Mammary epithelial cell (primary cell): ENCODE data around the gene SSX7.
"Not testable (repeated sequence)": the region's sequence is repeated elsewhere in the genome, so short reads cannot be mapped to it uniquely, and the experiment has no call there.

Experiments
- EZH2 ChIP-seq: IDR thresholded peaks from 2 replicates; pipeline ENCODE4 v1.6.1; 2012; ENCODE audit warnings: low read length, inconsistent platforms, borderline replicate concordance
- TF ChIP-seq, protein P1 (sequence below), 2 donors: IDR thresholded peaks in 1 of 2; conservative IDR thresholded peaks in 1 of 2; 2 replicates each; pipeline ENCODE4 v1.5.1; 2011 to 2012; ENCODE audit warnings: inconsistent platforms in 2 of 2, low read length in 2 of 2, mild to moderate bottlenecking in 2 of 2, control low read depth in 1 of 2, low read depth in 1 of 2; ENCODE audit not compliant: insufficient read depth in 1 of 2; ENCODE audit errors: extremely low read depth in 1 of 2

DNA sequence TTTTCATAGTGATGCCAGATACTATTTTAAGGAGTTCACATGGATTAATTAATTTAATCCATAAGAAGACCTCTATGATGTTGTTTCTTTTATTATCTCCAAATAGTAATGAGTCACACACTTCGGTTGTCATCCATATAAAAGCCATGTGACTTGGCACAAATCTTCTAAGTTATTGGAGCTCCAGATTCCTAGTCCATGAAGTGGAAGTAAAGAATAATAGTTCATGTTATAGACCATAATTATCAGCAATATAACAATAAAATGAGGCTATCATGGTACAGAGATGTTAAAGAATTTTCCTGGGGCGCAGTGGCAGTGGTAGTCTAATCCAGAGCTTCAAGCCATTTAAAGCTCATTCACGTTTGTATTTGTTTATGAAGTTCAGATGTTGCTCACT lies 26.2 kb downstream of the SSX7 start:
- TF ChIP-seq, protein P1, sequence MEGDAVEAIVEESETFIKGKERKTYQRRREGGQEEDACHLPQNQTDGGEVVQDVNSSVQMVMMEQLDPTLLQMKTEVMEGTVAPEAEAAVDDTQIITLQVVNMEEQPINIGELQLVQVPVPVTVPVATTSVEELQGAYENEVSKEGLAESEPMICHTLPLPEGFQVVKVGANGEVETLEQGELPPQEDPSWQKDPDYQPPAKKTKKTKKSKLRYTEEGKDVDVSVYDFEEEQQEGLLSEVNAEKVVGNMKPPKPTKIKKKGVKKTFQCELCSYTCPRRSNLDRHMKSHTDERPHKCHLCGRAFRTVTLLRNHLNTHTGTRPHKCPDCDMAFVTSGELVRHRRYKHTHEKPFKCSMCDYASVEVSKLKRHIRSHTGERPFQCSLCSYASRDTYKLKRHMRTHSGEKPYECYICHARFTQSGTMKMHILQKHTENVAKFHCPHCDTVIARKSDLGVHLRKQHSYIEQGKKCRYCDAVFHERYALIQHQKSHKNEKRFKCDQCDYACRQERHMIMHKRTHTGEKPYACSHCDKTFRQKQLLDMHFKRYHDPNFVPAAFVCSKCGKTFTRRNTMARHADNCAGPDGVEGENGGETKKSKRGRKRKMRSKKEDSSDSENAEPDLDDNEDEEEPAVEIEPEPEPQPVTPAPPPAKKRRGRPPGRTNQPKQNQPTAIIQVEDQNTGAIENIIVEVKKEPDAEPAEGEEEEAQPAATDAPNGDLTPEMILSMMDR (conservative IDR thresholded peaks at IDR 0.05 in 1 of 2, IDR thresholded peaks at IDR 0.05 in 1 of 2; ENCODE audit: extremely low read depth in 1 of 2, insufficient read depth in 1 of 2, low read depth in 1 of 2, low read length in 2 of 2), result not testable (repeated sequence)
- not testable (repeated sequence) for TF ChIP-seq EZH2
